Measurements from ENCODE around the gene TMEM53.

GRCh38 chr1:44630116-44630515 lies 44.2 kb downstream of the TMEM53 start:
- TF ChIP-seq POLR2A (IDR thresholded peaks at IDR 0.05; ENCODE audit: low read depth, low read length): no peak
- TF ChIP-seq SPI1 (IDR thresholded peaks at IDR 0.05; ENCODE audit: low read depth, low read length): no peak
- TF ChIP-seq TAF1 (IDR thresholded peaks at IDR 0.05; ENCODE audit: low read depth, low read length): no peak
- no peak for TF ChIP-seq POU2F2 (IDR thresholded peaks at IDR 0.05; ENCODE audit: low read depth, low read length)
- no peak for TF ChIP-seq POLR2AphosphoS5 (IDR thresholded peaks at IDR 0.05; ENCODE audit: low read depth, low read length)
